ENCODE measurements around the gene SDC3.

DNA sequence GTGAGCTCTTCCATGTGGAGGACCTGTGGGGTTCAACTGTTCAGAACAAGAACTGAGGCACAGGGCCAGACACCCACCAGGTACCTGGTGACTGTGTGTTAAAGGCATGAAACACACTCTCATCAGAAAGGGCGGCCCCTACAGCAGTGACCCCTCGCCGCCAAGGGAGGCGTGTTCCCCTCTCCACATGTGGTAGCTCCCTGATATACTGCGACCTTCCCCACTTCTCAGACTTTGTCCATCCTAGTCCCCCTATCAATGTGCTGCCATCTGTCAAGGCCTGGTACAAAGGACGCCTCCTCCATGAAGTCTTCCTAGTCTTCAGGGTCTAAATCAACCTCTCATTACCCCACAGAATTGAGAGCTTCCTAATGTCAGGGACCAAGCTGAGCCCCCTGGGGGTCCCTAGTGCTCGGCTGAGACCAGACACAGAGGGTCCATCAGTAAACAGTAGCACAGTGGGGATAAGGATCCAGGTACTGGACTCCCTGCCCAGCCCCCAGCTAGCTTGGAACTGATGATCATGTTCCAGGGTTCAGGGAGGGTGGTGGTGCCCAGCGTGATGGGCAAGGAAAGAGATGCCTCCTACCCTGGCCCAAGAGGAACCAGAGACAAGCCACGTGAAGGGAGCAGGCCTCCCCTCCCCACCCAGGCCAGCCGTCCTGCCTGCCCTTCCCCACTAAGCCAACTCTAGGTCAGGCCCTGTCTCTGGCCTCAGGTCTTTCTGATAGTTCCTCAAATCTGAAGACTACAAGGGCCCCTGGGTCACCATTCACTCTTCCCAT lies 10.3 kb downstream of the SDC3 start:
- TF ChIP-seq, protein P1, sequence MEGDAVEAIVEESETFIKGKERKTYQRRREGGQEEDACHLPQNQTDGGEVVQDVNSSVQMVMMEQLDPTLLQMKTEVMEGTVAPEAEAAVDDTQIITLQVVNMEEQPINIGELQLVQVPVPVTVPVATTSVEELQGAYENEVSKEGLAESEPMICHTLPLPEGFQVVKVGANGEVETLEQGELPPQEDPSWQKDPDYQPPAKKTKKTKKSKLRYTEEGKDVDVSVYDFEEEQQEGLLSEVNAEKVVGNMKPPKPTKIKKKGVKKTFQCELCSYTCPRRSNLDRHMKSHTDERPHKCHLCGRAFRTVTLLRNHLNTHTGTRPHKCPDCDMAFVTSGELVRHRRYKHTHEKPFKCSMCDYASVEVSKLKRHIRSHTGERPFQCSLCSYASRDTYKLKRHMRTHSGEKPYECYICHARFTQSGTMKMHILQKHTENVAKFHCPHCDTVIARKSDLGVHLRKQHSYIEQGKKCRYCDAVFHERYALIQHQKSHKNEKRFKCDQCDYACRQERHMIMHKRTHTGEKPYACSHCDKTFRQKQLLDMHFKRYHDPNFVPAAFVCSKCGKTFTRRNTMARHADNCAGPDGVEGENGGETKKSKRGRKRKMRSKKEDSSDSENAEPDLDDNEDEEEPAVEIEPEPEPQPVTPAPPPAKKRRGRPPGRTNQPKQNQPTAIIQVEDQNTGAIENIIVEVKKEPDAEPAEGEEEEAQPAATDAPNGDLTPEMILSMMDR (IDR thresholded peaks at IDR 0.05) = no peak
- no peak for TF ChIP-seq EZH2 (IDR thresholded peaks at IDR 0.05)

All from neural progenitor cell (in vitro differentiated cells).